Stimulated activated CD8-positive, alpha-beta memory T cell treated with anti-CD3 and anti-CD28 coated beads, Interleukin-15, amount 100 ng/mL, for 48 hours (primary cell): ENCODE data around the gene LAIR2.

Experiments
- DNase-seq, 2 donors: peaks; one replicate each; pipeline ENCODE4 v3.0.0-alpha.2; 2020; ENCODE audit warnings: low read depth in 2 of 2

Gene LAIR2, protein sequence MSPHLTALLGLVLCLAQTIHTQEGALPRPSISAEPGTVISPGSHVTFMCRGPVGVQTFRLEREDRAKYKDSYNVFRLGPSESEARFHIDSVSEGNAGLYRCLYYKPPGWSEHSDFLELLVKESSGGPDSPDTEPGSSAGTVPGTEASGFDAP

DNA sequence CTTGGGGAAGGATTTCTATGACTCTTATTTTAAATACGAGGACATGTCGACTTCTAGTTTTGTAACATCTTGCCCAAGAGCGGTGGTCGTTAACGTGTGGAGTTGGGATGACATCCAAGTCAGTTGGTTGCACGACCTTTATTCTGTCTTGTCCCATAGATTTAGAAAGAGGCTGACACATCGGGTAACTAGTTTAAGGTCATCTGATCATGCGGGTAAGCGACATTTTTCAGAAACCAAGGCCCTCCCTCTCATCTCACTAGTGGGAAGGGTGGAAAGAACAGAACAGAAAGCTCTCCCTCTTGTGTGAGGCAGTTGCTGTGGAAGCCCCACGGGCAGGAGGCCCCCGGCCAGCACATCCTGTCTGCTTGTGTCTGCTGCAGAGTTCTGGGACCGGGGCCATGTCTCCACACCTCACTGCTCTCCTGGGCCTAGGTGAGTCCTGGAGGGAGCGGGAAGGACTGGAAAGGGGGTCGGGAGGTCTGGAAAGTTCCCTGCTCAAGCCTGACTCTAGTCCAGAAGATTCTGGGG is at the start of gene LAIR2:
LAIR2 (plus strand) TSS at position 314 of the 531 bp plus-strand sequence; CDS start at position 402, 88 bp downstream.
- no peak for DNase-seq

GRCh38 chr19:54453921-54454780 is 48.5 kb upstream of the LAIR2 start:
- DNase-seq = no peak

DNA sequence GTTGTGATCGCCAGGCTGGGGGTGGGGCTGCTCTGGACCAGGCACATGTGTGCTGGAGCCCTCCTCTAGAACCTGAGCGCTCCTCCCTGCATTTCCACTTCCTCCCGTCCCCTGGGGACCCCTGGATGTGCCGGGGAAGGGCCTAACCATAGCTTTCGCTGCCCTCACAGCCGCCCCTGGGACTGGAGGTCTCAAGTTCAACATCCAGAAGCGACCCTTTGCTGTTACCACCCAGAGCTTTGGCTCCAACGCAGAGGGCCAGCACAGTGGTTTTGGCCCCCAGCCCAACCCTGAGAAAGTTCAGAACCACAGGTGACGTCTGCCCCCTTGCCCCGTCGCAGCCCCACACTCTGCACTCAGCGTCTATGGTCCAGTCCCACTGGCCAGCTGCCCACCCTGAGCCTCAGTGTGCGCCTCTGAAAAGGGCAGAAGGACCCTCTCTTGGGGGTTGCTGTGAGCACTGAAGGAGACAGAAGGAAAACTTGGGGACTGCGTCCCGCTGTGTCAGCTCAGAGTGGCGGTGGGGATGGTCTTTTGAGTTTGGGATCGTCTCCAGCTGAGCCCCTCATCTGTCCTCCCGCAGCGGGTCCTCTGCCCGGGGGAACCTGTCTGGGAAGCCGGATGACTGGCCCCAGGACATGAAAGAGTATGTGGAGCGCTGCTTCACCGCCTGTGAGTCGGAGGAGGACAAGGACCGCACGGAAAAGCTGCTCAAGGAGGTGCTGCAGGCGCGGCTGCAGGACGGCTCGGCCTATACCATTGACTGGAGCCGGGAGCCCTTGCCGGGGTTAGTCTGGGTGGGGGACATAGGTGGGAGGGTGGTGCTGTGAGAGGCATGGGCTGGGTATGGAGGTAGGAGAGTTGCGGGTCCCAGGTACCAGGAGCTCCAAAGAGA is 47.6 kb upstream of the LAIR2 start:
- no peak for DNase-seq

DNA sequence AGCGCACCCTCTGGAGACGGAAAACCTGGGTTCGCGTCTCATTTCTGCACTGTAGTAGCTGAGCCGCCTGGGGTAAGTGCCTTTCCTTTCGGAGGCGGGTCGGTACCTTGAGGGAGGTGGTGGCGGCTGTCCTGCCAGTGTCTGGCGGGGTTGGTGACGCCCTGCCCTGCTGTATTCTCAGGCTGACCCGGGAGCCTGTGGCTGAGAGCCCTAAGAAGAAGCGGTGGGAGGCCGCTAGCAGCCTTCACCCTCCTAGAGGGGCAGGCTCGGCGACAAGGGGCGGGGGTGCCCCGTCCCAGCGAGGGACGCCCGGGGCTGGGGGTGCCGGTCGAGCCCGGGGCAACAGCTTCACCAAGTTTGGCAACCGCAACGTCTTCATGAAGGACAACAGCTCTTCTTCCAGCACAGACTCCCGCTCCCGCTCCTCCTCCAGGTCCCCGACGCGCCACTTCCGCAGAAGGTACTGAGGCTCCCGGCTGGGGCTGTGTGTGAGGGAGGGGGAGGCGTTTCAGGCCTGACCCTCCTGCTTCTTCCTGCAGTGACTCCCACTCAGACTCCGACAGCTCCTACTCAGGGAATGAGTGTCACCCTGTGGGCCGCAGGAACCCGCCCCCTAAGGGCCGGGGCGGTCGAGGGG is 46.7 kb upstream of the LAIR2 start:
- DNase-seq = no peak

- no peak for DNase-seq
These were observed 45.9 kb upstream of the LAIR2 start for GRCh38 chr19:54456423-54457373.

DNA sequence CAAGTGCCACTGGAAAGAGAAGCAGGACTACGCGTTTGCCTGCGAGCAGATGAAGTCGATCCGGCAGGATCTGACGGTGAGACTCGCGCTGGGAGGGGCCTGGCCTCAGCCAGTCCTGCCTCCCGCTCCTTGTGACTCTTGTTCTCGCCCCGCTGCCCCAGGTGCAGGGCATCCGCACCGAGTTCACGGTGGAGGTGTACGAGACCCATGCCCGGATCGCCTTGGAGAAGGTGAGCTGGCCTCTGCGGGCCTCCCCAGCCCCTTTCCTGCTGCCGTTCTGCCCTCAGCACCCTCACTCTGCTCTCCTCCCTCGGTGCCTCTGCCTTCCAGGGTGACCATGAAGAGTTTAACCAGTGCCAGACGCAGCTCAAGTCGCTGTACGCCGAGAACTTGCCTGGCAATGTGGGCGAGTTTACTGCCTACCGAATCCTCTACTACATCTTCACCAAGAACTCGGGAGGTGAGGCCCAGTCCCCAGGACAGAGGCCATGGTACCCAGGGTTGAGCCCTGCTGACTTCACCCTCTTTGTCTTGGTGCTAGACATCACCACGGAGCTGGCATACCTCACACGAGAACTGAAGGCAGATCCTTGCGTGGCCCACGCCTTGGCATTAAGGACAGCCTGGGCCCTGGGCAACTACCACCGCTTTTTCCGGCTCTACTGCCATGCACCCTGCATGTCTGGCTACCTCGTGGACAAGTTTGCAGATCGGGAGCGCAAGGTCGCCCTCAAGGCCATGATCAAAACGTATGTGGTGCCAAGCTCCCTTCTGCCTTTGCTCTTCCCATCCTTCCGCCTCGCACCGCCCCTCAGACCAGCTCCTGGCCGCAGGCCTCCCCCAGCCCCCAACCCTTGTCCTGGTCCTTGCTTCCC is 44.6 kb upstream of the LAIR2 start:
- no peak for DNase-seq

GRCh38 chr19:54458648-54459281 is 43.9 kb upstream of the LAIR2 start:
- no peak for DNase-seq

DNA sequence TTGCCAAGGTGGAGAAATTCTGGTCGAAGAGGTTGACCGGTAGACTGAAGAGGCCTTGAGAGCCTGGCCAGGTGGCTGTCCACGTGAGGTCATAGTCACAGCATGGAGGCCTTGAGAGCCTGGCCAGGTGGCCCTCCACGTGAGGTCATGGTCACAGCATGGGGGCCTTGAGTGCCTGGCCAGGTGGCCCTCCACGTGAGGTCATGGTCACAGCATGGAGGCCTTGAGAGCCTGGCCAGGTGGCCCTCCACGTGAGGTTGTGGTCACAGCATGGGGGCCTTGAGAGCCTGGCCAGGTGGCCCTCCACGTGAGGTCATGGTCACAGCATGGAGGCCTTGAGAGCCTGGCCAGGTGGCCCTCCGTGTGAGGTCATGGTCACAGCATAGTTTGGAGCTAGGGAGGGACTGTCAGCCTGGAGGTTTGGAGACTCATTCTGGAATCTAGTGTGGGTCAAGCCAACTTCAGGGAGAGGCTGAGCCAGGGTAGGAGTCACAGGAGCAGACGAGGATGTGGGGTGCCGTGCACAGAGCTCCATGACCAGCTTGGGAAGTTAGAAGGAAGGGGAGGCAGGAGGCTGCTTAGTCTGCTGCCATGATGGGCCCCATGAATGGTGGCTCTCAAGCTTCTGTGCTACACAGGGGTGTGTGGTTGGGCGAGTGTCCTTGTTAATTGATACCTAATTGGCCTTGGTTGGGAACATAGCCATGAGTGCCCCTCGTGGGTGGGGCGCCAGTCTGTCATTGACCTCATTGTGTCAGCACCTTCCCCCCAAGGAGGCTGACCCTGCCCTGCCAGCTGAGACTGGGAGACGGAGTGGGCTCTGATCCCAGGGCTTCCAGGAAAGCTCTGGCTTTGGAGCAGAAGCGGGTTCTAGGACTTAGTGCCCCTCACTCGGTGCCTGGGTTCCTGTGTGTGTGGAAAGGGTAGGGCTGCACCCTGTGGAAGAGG is 43.1 kb upstream of the LAIR2 start:
- no peak for DNase-seq

DNA sequence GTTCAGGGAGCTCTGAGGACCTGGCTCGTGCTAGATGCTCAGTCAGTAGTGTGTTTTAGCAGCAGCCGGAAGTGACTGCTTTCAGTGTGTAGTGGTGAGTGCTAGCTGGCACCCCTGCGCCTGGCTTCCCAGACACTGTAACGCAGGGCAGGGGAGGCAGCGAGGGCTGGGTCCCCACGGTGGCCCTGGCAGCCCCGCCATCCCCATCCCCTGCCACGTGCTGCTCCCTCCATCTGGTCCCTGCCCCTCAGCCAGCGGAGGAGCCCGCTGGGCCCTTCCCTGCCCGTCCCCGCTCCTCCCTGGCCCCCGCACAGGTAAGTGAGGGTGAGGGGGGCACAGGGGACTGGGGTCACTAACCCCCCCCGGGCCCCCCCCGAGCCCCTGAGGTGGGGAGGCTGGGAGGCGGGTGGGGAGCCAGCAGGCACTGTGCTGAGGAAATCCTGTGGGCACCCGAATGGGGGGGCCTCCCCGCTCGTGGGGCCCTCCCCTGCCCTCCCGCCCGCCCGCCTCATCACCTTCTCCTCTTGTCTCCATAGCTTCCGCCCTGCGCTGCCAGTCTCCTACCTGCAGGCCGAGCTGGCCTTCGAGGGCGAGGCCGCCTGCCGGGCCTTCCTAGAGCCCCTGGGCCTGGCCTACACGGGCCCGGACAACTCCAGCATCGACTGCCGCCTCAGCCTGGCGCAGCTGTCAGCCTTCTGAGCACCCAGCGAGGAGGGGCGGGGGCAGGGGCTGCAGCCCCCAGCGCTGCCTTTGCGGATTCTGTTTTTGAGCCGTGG is 42.2 kb upstream of the LAIR2 start:
- DNase-seq = no peak

DNA sequence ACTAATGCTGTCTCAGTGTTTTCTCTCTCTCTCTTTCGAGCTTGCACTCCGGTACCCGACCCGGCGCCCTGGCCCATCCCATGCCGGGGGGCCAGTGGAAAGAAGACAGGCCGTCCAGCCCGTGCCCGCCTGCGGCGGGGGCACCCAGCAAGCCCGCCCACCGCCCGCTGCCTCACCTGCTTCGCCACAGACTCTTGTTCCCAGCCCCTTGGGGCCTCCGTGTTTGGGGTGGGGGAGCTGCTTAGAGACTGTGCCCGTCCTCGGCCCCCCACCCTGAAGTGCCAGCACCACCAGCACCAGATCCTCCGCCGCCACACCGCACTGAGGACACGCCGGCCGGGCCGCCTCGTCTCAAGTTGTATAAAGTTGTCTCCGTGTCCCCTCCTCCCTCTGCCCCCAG is 41.4 kb upstream of the LAIR2 start:
- no peak for DNase-seq

DNA sequence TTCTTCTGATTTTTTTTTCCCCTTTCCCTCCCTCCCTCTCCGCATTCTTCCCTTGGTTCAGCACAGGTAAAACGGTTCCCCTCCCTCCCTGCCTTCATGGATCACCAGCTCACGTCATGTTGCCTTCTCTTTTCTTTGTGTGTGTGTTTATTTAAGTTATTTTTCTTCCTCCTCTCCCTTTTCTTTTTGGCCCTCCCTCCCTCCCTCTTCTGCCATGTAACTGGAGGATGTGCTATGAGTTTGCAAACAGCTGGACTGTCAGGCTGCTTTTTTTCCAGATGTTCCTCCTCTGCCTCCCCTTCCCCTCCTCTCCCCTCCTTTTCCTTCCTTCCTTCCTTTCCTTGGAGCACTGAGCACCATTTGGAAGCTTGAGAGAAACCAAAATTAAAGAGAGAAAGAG is 41.0 kb upstream of the LAIR2 start:
- no peak for DNase-seq

DNA sequence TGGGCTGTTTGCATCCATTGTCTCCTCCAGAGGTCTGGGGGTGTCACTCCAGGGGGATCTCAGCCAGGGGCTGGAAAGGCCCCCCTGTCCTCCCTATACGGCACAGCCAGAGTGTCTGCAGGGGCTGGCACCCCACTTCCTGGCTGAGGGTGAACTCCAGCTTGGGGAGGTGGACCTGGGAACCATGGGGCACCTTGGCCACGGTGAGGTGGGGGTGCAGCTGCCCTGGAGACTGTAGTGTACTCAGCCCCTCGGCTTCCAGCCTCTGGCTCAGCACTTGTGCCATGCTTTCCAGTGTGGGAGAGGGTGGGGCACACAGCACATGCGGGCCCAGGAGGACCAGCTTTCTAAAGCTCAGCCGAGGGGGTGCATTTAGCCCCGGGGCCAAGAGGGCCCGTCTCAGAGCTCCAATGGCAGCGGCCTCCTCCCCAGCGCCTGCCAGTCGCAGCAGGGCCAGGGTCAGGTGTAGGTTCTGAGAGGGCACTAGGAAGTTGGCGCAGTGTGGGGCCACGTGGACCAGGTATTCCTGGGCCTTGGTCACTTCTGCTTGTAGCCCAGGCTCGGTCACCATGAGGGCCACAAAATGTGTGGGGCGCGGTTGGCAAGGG is 40.5 kb upstream of the LAIR2 start:
- DNase-seq = no peak

GRCh38 chr19:54462655-54463530 is 39.7 kb upstream of the LAIR2 start:
- peak; percentile 49 to 53 for DNase-seq

DNA sequence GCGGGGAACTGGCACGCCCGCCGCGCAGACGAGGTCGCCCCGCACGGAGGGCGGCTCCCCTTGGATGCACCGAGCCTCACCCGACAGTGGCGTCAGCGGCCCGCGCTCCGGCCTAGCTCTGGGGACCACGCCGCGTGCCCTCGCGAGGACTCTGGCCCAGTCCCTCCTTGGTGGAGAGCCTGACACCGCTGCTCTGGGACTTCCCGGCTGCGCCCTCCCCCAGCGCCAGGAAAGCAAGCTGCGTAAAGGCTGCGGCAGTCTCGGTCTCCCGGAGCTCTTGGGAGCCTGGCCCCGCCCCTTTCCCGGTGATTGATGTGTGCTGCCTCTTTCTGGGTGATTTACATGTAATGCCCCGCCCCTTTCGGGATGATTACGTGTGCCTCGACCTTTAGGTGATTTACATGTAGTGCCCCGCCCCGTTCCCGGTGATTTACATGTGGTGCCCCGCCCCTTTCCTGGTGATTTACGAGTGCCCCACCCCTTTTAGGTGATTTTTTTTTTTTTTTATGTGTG is 39.0 kb upstream of the LAIR2 start, which contains the start of gene LENG9:
LENG9 (minus strand) TSS at position 248 of the 513 bp plus-strand sequence. CDS start 252 bp downstream, outside the sequence.
- DNase-seq = peak; percentile 91 to 95

DNA sequence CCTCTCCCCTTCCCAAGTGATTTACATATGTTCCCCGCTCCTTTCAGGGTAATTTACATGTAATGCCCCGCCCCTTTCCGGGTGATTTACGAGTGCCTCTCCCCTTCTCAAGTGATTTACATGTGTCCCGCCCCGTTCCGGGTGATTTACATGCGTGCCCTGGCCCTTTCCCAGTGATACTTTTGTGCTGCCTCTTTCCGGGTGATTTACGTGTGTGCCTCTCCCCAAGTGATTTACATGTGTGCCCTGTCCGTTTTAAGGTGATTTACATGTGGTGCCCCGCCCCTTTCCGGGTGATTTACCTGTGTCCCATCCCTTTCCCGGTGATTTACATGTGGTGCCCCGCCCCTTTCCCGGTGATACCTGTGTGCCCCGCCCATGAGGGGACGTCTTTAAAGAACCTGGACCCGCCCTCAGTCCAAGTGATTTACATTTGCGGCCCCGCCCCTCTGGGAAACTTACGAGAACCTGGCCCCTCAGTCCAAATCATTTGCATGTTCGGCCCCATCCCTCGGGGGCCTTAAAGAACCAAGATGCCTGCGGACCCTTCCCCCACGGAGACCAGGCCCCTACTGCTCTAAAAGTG is 38.5 kb upstream of the LAIR2 start:
- DNase-seq = peak; percentile 73 to 84
